OCI-LY3 (cell line): ENCODE measurements around the gene PHACTR3.

Experiments used
- H2AFZ ChIP-seq: fragments of 200-600, 300-600 bp; shearing (Covaris generic); 2 replicates; pipeline ENCODE4 v1.6.0; 2014; ENCODE audit warnings: antibody characterized with exemption, low read depth, low read length
- H3K27ac ChIP-seq: fragments of 200-600, 300-600 bp; sonication (generic); 2 replicates; pipeline ENCODE4 v1.5.1; 2014; ENCODE audit warnings: mild to moderate bottlenecking, low read length, moderate library complexity, mixed read lengths
- H3K27me3 ChIP-seq: fragments of 200-600, 300-600 bp; sonication (generic); 2 replicates; pipeline ENCODE4 v1.6.1; 2014; ENCODE audit warnings: low read depth, low read length, mixed read lengths
- H3K36me3 ChIP-seq: fragments of 200-600, 300-600 bp; sonication (generic); replicated peaks from 2 replicates; pipeline ENCODE3; 2014; ENCODE audit warnings: low read depth, low read length, mixed read lengths
- H3K4me1 ChIP-seq: fragments of 300-600, 200-600 bp; sonication (generic); 2 replicates; pipeline ENCODE4 v1.6.1; 2014; ENCODE audit warnings: low read length, mixed read lengths
- H3K4me2 ChIP-seq: fragments of 200-600, 300-600 bp; sonication (generic); 2 replicates; pipeline ENCODE4 v1.6.1; 2014; ENCODE audit warnings: low read length, mixed read lengths
- H3K4me3 ChIP-seq: fragments of 300-600, 200-600 bp; sonication (generic); 2 replicates; pipeline ENCODE4 v1.5.1; 2014; ENCODE audit warnings: antibody characterized with exemption, mild to moderate bottlenecking, low read length, moderate library complexity
- H3K79me2 ChIP-seq: fragments of 300-600, 200-600 bp; shearing (Covaris generic); 2 replicates; pipeline ENCODE4 v1.6.1; 2014; ENCODE audit warnings: mild to moderate bottlenecking, low read length, mixed read lengths
- H3K9ac ChIP-seq: fragments of 300-600, 200-600 bp; shearing (Covaris generic); 2 replicates; pipeline ENCODE4 v1.6.0; 2014; ENCODE audit warnings: mild to moderate bottlenecking, low read length, moderate library complexity
- H3K9me3 ChIP-seq: fragments of 200-600, 300-600 bp; shearing (Covaris generic); 2 replicates; pipeline ENCODE4 v1.6.1; 2014; ENCODE audit warnings: low read length, mixed read lengths; ENCODE audit not compliant: insufficient read depth
- H4K20me1 ChIP-seq: fragments of 200-600, 300-600 bp; sonication (generic); 2 replicates; pipeline ENCODE4 v1.6.1; 2016; ENCODE audit warnings: low read length, mixed read lengths; ENCODE audit not compliant: insufficient read depth
- CTCF ChIP-seq: fragments of 200-600, 300-600 bp; sonication (generic); IDR thresholded peaks from 2 replicates; pipeline ENCODE4 v1.5.1; 2014; ENCODE audit warnings: antibody characterized with exemption, low read length, low read depth
- EZH2phosphoT487 ChIP-seq: fragments of 200-600 bp; shearing (Covaris generic); IDR thresholded peaks from 2 replicates; pipeline ENCODE4 v1.6.1; 2018; ENCODE audit warnings: antibody characterized with exemption, mixed run types, low read depth

The PHACTR3 gene

DNA sequence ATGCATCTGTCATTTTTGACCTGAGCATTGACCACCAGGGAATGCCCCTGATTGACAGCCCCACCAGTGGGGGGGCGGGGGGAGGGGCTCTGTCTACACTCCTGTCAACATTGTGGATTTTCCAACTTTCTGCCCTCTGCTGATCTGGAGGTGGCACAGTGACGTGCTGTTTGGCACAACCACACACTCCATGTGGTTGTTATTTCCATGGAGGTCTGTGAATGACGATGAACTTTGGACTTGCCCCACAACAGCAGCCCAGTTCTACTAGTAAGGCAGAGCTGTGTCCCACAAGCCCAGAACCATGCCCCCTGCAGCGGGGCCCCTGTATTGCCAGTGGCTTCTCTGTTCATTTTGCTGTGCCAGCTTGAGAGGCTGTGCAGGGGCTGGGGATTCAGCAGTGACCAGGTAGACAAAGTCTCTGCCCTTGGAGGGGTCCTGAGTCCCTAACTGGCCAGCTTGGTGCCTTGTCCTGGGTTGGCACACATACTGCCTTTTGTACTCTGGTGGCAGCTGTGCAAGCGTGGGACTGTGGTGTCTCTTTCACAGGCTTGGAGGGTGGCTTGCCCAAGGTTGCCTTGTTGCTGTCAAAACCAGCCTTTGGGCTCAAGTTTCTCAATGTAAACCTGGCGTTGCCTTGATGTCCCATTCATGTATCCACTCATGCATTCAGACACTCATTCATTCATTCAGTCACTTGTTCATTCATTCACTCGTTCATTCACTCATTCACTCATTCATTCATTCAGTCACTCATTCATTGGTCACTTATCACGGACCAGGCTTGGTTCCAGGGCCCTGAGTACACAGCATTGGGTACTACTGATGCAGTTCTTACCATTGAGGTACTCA lies 220.6 kb downstream of the PHACTR3 start:
- H2AFZ ChIP-seq: no peak overlapping the region
- no peaks in the 10 kb centered on the region; the same call in 1 of the 2 replicates for H3K4me1 ChIP-seq
- no peak overlapping the region for H3K9ac ChIP-seq
- no peak overlapping the region for H3K4me3 ChIP-seq
- no peak for TF ChIP-seq CTCF
- TF ChIP-seq EZH2phosphoT487: no peak
- peaks cover 24% of the 10 kb centered on the region; the same call in 1 of the 2 replicates for H3K27me3 ChIP-seq
- H3K36me3 ChIP-seq: no peaks in the 10 kb centered on the region
- no peaks in the 10 kb centered on the region for H3K79me2 ChIP-seq
- no peak overlapping the region for H3K27ac ChIP-seq
- no peaks in the 10 kb centered on the region for H4K20me1 ChIP-seq
- H3K9me3 ChIP-seq: no peaks in the 10 kb centered on the region
- no peak overlapping the region for H3K4me2 ChIP-seq

DNA sequence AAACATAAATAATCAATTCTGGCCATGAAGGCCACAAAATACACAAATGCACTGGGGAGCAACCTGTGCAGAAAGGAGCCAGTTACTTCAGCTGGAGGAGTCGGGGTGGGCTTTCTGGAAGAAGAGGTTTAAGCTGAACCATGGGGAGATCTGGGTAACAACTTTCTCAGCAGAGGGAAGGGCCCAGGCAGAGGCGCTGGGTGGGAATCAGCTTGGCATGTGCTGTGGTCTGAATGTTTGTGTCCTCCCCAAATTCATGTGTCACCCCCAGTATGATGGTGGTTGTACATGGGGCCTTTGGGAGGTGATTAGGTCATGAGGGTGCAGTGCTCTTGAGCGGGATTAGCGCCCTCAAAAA lies 221.2 kb downstream of the PHACTR3 start:
- no peak overlapping the region for H3K4me3 ChIP-seq
- no peak overlapping the region for H2AFZ ChIP-seq
- H3K27me3 ChIP-seq: peaks cover 27% of the 10 kb centered on the region; the same call in 1 of the 2 replicates
- no peaks in the 10 kb centered on the region; the same call in 1 of the 2 replicates for H3K4me1 ChIP-seq
- no peaks in the 10 kb centered on the region for H4K20me1 ChIP-seq
- H3K79me2 ChIP-seq: no peaks in the 10 kb centered on the region
- no peaks in the 10 kb centered on the region for H3K9me3 ChIP-seq
- no peaks in the 10 kb centered on the region for H3K36me3 ChIP-seq
- no peak for TF ChIP-seq EZH2phosphoT487
- TF ChIP-seq CTCF: no peak
- H3K4me2 ChIP-seq: no peak overlapping the region
- H3K9ac ChIP-seq: no peak overlapping the region
- H3K27ac ChIP-seq: no peak overlapping the region

DNA sequence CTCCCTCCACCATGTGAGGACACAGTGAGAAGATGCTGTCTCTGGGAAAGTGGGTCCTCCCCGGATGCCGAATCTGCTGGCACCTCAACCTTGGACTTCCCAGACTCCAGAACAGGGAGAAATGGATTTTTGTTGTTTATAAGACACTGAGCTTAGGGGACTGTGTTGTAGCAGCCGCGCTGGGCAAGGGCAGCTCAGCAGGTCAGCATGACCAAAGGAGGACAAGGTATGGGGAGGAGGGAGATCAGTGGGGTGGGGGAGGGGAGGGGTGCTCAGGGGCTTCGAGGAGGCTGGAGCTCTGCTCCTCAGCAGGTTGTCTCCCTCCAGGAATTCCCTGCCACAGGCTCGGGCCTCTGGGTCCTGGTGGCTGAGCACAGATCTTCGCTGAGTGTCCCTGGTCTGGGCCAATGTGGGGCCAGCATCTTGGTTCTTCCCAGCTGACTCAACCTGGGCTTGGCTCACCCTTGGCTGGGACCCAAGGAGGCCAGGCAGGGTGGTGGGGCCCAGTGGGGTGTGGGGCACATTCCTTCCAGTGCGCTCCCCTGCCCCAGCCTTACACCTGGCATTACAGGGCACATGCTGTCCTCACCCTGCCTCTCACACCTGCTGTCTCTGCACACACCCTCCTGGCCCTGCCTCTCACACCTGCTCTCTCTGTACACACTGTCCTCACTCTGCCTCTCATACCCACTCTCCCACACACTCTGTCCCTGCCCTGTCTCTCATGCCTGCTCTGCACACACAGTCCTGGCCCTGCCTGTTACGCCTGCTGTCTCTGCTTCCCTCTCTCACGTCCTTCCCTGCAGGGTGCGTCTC lies 221.8 kb downstream of the PHACTR3 start:
- Histone ChIP-seq H3K9me3 (no peaks in the 10 kb centered on the region), H2AFZ (no peak overlapping the region), H3K79me2 (no peaks in the 10 kb centered on the region), H3K4me1 (no peaks in the 10 kb centered on the region; the same call in 1 of the 2 replicates), H3K27me3 (peaks cover 27% of the 10 kb centered on the region; the same call in 1 of the 2 replicates), H3K4me2 (no peak overlapping the region), H3K36me3 (no peaks in the 10 kb centered on the region), H3K9ac (no peak overlapping the region), H3K27ac (no peak overlapping the region), H4K20me1 (no peaks in the 10 kb centered on the region), H3K4me3 (no peak overlapping the region)
- no peak for TF ChIP-seq EZH2phosphoT487
- no peak for TF ChIP-seq CTCF
